Stomach (tissue), 4 donors: ENCODE results near the gene ITSN2.

Source experiments
- EP300 ChIP-seq: sonication (generic); formaldehyde crosslinking; IDR thresholded peaks from one replicate; pipeline ENCODE4 v1.6.1; 2017; ENCODE audit warnings: antibody characterized with exemption
- POLR2A ChIP-seq, 4 donors: fragments of 450-650 bp; IDR thresholded peaks; one replicate each; pipeline ENCODE4 v1.6.1; 2016; ENCODE audit warnings: antibody characterized with exemption in 4 of 4, control low read depth in 2 of 4, mild to moderate bottlenecking in 1 of 4, moderate library complexity in 1 of 4
- POLR2AphosphoS5 ChIP-seq, 3 donors: sonication (generic); formaldehyde crosslinking; IDR thresholded peaks; one replicate each; pipeline ENCODE4 v1.6.1; 2016; ENCODE audit warnings: antibody characterized with exemption in 3 of 3
- TF ChIP-seq, protein P1 (sequence below), 7 experiments: fragments of 450-650 bp in 4 of 7; fragments of 200-600 bp in 3 of 7; sonication (generic) in 3 of 7; IDR thresholded peaks; one replicate each; pipeline ENCODE4 v1.5.1; 2016 to 2019; ENCODE audit warnings: antibody characterized with exemption in 7 of 7, control low read depth in 2 of 7, mild to moderate bottlenecking in 1 of 7

DNA sequence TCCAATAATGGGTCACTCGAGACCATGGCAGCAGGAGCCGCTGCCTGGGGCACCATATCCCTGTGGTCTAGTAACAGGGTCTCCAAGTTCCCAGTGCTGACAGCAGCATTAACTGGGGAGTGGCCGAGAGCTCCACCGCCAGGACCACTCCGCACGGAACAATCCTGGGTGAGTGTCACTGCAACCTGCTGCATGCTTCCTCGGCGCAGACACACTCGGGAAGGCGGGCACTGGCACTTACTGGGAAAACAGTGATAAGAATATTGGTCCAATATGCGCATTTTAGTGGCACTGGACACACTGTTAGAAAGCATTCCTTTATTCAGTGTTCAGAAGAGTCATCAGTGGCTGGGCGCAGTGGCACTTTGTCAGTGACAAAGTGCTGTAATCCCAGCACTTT is 155.8 kb downstream of the ITSN2 start:
- TF ChIP-seq, protein P1, sequence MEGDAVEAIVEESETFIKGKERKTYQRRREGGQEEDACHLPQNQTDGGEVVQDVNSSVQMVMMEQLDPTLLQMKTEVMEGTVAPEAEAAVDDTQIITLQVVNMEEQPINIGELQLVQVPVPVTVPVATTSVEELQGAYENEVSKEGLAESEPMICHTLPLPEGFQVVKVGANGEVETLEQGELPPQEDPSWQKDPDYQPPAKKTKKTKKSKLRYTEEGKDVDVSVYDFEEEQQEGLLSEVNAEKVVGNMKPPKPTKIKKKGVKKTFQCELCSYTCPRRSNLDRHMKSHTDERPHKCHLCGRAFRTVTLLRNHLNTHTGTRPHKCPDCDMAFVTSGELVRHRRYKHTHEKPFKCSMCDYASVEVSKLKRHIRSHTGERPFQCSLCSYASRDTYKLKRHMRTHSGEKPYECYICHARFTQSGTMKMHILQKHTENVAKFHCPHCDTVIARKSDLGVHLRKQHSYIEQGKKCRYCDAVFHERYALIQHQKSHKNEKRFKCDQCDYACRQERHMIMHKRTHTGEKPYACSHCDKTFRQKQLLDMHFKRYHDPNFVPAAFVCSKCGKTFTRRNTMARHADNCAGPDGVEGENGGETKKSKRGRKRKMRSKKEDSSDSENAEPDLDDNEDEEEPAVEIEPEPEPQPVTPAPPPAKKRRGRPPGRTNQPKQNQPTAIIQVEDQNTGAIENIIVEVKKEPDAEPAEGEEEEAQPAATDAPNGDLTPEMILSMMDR (IDR thresholded peaks at IDR 0.05) = no peak
- TF ChIP-seq POLR2A (IDR thresholded peaks at IDR 0.05) = no peak
- TF ChIP-seq POLR2AphosphoS5 (IDR thresholded peaks at IDR 0.05) = no peak
- no peak for TF ChIP-seq EP300
